ENCODE data around the gene CAPN7. TPM values are rescaled to one million over a fixed set of nuclear protein-coding genes. Genes with fewer than 3 reads are reported as not detected.

CAPN7 gene
- total RNA-seq, 4 donors from 2014 or later = 37.5 to 88.4 (median 59.5) TPM

DNA sequence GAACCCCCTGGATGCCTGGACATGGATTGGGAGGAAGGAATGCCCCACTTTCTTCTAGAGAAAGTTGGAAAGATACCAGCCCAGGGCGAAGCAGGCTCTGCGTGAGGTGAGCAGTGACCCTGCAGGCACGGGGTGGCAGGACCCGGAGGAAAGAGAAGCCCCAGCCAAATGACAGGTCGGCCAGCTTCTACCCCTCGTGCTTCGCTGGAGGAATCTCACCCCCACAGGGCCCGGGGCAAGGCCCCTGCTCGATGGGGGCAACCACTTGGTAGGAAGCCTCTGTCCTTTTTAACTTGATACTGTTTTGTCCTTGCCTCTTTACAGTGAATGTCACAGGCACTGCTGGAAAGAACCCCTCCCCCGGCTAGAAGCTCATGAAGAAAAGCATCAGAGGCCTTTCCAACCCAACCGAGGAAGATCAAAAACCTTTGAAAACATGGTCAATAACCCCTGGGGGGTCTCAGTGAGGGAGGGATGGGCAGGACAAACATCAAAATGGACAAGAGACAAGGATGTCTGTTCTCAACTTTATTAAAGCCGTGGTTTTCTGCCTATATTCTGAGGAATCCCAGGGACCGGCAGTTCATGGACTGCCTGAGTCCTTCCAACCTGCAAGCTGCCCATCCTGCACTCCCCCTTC is 71.9 kb downstream of the CAPN7 start:
- Histone ChIP-seq H3K4me1 (peaks cover 0 to 12% (median 3%) of the 10 kb centered on the region in 3 donors), H3K9me3 (no peaks in the 10 kb centered on the region), H3K36me3 (no peaks in the 10 kb centered on the region), H3K4me3 (no peak overlapping the region), H3K27me3 (no peaks in the 10 kb centered on the region), H3K27ac (no peak overlapping the region)
- ATAC-seq = no peak
- 71 to 80% methylated on average over 3 to 11 of the region's 13 CpGs for WGBS, 2 donors (ENCODE audit: low coverage in 1 of 2)
- TF ChIP-seq POLR2A (IDR thresholded peaks at IDR 0.05) = no peak
- no peak for TF ChIP-seq EP300 (IDR thresholded peaks at IDR 0.05)
- TF ChIP-seq, protein P1, sequence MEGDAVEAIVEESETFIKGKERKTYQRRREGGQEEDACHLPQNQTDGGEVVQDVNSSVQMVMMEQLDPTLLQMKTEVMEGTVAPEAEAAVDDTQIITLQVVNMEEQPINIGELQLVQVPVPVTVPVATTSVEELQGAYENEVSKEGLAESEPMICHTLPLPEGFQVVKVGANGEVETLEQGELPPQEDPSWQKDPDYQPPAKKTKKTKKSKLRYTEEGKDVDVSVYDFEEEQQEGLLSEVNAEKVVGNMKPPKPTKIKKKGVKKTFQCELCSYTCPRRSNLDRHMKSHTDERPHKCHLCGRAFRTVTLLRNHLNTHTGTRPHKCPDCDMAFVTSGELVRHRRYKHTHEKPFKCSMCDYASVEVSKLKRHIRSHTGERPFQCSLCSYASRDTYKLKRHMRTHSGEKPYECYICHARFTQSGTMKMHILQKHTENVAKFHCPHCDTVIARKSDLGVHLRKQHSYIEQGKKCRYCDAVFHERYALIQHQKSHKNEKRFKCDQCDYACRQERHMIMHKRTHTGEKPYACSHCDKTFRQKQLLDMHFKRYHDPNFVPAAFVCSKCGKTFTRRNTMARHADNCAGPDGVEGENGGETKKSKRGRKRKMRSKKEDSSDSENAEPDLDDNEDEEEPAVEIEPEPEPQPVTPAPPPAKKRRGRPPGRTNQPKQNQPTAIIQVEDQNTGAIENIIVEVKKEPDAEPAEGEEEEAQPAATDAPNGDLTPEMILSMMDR (IDR thresholded peaks at IDR 0.05) = no peak
- TF ChIP-seq POLR2AphosphoS5 (IDR thresholded peaks at IDR 0.05) = no peak

DNA sequence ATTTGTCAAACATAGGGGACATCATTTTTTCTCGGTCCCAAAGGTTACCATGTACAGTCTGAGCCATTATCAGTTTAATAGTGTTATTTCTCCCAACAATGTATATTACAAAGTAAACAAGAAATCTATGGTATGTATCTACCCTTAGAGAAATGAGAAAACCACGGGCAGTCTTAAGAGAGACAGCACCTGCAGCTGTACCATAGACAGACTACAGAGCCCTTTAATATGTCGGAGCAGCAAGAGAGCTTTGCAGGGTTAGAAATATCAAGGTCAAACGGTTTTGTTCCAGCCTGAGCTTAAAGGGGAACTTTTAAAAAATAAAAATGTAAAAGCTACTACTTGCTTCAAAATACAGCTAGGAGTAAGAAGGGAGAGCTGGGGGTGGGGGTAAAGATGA is 73.2 kb downstream of the CAPN7 start:
- no peak overlapping the region for H3K27ac ChIP-seq
- WGBS, 2 donors (ENCODE audit: low coverage in 1 of 2) = 58 to 78% methylated on average over 3 to 4 of the region's 4 CpGs
- H3K9me3 ChIP-seq = no peaks in the 10 kb centered on the region
- TF ChIP-seq POLR2A (IDR thresholded peaks at IDR 0.05) (no peak), EP300 (IDR thresholded peaks at IDR 0.05) (no peak), POLR2AphosphoS5 (IDR thresholded peaks at IDR 0.05) (no peak)
- TF ChIP-seq, protein P1 (IDR thresholded peaks at IDR 0.05) = no peak
- no peak overlapping the region for H3K4me3 ChIP-seq
- H3K36me3 ChIP-seq = no peaks in the 10 kb centered on the region
- H3K4me1 ChIP-seq = peaks cover 0 to 15% (median 3%) of the 10 kb centered on the region in 3 donors
- ATAC-seq = no peak
- H3K27me3 ChIP-seq = no peaks in the 10 kb centered on the region

DNA sequence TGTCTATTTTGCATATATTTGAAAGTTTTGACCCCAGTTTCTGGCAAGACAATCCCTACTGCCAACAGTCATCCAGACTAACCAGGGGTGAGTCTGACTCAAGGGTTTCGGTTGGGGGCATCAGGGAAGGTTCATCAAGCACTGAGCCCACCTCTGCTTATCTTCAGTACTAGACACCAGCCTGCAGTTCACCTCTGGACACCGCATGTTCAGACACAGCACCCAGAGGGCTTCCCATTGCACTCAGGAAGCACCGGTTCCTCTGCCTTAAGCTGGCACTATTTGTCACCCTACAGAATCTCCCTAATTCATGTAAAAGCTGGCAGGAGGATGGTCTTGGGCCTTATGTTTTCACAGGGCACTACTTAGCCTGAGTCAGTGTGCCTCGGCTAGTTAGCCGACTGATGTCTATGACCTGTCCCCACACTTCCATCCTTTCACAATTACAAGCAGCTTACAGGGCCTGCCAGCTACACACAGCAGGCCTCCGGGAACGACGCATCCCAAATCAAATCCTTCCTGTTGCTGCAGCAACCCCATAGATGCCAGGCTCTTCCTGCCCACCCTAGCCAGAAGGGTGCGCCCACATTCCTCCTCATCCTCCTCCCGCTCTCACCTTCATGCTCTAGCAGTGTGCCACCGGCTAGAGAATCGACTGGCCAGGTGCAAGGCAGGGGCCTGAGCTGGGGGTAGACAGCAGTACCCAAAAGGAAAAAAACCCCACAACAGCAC is 73.8 kb downstream of the CAPN7 start:
- ATAC-seq = no peak
- Histone ChIP-seq H3K36me3 (no peaks in the 10 kb centered on the region), H3K9me3 (no peaks in the 10 kb centered on the region), H3K4me3 (no peak overlapping the region), H3K27ac (no peak overlapping the region), H3K4me1 (peaks cover 0 to 21% (median 7%) of the 10 kb centered on the region in 3 donors), H3K27me3 (no peaks in the 10 kb centered on the region)
- no peak for TF ChIP-seq EP300 (IDR thresholded peaks at IDR 0.05)
- TF ChIP-seq, protein P1 (IDR thresholded peaks at IDR 0.05) = no peak
- TF ChIP-seq POLR2AphosphoS5 (IDR thresholded peaks at IDR 0.05) = no peak
- TF ChIP-seq POLR2A (IDR thresholded peaks at IDR 0.05) = no peak
- WGBS, 2 donors (ENCODE audit: low coverage in 1 of 2) = 74 to 90% methylated on average over 2 to 6 of the region's 12 CpGs

DNA sequence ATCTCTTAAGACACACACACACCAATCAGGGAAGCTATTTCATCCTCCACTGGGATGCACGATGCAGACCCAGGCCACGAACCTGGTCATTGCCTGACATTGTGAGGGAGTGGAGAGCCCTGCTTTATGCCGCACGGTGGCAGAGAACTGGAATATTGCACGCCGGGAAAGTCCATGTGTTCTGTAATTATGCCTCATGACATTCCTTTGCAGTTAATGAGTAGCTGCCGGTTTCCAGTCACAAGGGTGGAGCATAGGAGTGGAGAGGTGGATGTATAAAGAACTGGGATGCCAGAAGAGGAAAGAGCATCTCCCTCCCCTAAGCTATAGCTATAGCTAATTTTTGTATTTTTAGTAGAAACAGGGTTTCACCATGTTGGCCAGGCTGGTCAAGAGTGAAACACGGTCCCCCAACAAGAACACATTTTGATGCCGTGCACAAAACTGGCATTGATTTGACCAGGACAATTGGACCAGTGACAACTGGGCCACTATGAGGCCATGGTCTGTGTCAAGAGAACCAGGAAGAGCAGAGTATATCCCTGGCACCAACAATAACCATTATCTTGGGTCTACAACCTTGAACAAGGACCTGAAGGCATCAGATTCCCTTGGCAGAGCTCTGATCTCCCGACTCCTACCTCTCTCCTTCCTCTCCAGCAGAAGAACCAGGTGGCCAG is 74.9 kb downstream of the CAPN7 start:
- TF ChIP-seq POLR2A (IDR thresholded peaks at IDR 0.05) = no peak
- TF ChIP-seq, protein P1 (IDR thresholded peaks at IDR 0.05) = no peak
- no peak for TF ChIP-seq POLR2AphosphoS5 (IDR thresholded peaks at IDR 0.05)
- no peak for TF ChIP-seq EP300 (IDR thresholded peaks at IDR 0.05)
- Histone ChIP-seq H3K36me3 (no peaks in the 10 kb centered on the region), H3K27me3 (no peaks in the 10 kb centered on the region), H3K4me1 (peaks cover 0 to 23% (median 7%) of the 10 kb centered on the region in 3 donors), H3K4me3 (no peak overlapping the region), H3K27ac (no peak overlapping the region), H3K9me3 (no peaks in the 10 kb centered on the region)
- WGBS, 2 donors (ENCODE audit: low coverage in 1 of 2) = 91 to 96% methylated on average over 7 to 9 of the region's 10 CpGs
- ATAC-seq = no peak

All from gastroesophageal sphincter (tissue), 4 donors.